ENCODE results near the gene IFIT1.

The IFIT1 gene

DNA sequence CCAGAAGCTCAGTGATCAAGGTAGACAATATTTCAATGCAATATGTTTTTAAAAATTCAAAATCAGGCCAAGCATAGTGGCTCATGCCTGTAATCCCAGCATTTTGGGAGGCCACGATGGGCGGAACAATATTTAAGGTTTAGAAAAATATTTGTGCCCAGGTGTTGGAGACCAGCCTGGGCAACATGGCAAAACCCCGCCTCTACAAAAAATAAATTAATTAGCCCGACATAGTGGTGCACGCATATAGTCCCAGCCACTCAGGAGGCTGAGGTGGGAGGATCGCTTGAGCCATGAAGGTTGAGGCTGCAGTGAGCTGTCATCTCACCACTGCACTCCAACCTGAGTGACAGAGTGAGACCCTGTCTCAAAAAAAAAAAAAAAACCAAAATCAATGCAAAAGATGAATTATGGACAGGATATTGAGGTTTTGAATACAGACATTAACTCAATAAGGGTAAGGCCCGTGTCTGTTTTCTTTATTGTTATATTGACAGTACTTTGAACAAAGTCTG, 21.0 kb downstream of the IFIT1 start:
- no peaks in the 10 kb centered on the region for H3K27me3 ChIP-seq
- peak overlapping the region; percentile 94 for H3K4me2 ChIP-seq
- peak overlapping the region; percentile 90 for H3K4me3 ChIP-seq
- peaks cover 43% of the 10 kb centered on the region for H3K4me1 ChIP-seq
- peak overlapping the region; percentile 90 for H3K9ac ChIP-seq
- TF ChIP-seq Cebpa-rat (IDR thresholded peaks at IDR 0.05) = no peak
- H3K27ac ChIP-seq = peak overlapping the region; percentile 92; the same call in 1 of the 2 replicates
- H3K9me3 ChIP-seq = peaks cover 12% of the 10 kb centered on the region
- H4K20me1 ChIP-seq = peaks cover 20% of the 10 kb centered on the region
- H3K36me3 ChIP-seq = peaks cover 19% of the 10 kb centered on the region

- Histone ChIP-seq H3K4me3 (peak within 1 kb of the TSS; percentile 90), H3K4me2 (peak within 1 kb of the TSS; percentile 94), H3K27ac (peak within 1 kb of the TSS; percentile 92), H3K9me3 (peaks cover 12% of the 10 kb centered on the region), H3K4me1 (peaks cover 49% of the 10 kb centered on the region), H4K20me1 (peaks cover 26% of the 10 kb centered on the region), H3K36me3 (peaks cover 20% of the 10 kb centered on the region), H3K27me3 (no peaks in the 10 kb centered on the region), H3K9ac (peak within 1 kb of the TSS; percentile 90)
- no peak for TF ChIP-seq Cebpa-rat (IDR thresholded peaks at IDR 0.05)
Measured at GRCh38 chr10:89414146-89414878, 21.9 kb downstream of the IFIT1 start, which contains the start of gene IFIT5. Gene IFIT5, plus strand, starts transcription at chr10:89414568. Its CDS starts 231 bp downstream, at chr10:89414799.

DNA sequence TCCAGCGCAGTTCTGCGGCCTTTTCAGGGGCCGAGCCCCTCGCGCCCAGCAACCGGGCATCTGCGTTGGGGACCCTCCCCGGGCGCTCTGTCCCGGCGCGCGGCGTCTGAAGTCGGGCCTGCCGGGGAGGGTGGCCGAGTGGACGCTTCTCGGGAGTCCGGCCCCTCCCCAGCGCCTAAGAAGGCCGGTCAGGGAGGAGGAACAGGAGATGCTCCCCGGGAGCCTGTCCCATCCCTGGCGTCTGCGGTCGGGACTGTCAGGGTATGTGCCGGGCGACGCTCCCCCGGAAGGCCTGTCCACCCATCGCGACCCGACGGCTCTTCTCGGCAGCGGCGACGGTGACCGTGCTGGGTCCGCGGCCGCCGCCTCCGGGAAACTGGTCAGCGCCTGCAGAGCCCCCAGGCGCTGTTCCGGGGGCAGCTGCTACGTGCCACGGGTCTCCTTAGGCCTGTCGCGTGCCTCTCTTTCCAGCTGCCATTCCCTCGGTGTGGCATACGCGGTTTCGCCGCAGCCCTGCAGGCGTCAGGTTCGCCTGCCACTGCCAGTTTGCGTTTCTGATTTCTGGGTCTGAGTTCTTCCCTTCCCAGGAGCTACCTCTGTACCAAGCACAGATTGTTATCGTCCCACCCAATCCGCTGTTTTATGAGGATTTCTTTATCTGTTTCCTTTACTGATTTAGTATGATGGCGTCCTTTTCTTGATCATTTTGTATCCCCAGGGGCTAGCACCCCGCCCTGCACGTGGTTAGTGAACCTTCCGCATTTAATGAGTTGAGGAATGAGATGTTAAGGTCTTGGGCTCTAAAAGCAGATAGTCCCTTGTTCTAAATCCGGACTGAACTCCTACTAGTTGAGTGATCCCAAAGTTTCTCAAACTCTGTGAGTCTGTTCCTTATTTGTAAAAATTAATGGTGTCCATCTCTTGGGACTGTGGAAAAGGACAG, 22.7 kb downstream of the IFIT1 start:
- H3K27me3 ChIP-seq = no peaks in the 10 kb centered on the region
- peak overlapping the region; percentile 90 for H3K9ac ChIP-seq
- peaks cover 33% of the 10 kb centered on the region for H4K20me1 ChIP-seq
- peak overlapping the region; percentile 90 for H3K4me3 ChIP-seq
- H3K27ac ChIP-seq = peak overlapping the region; percentile 92
- peaks cover 53% of the 10 kb centered on the region for H3K4me1 ChIP-seq
- peaks cover 20% of the 10 kb centered on the region for H3K36me3 ChIP-seq
- peak overlapping the region; percentile 94 for H3K4me2 ChIP-seq
- TF ChIP-seq Cebpa-rat (IDR thresholded peaks at IDR 0.05) = no peak
- peaks cover 12% of the 10 kb centered on the region for H3K9me3 ChIP-seq

- Histone ChIP-seq H3K36me3 (peaks cover 33% of the 10 kb centered on the region), H3K9ac (no peak overlapping the region), H3K9me3 (peaks cover 12% of the 10 kb centered on the region), H3K27me3 (no peaks in the 10 kb centered on the region), H3K4me2 (peak overlapping the region; percentile 94), H3K27ac (no peak overlapping the region), H4K20me1 (peaks cover 46% of the 10 kb centered on the region), H3K4me1 (peaks cover 53% of the 10 kb centered on the region), H3K4me3 (no peak overlapping the region)
- no peak for TF ChIP-seq Cebpa-rat (IDR thresholded peaks at IDR 0.05)
Measured at GRCh38 chr10:89416465-89416864, 24.0 kb downstream of the IFIT1 start.

DNA sequence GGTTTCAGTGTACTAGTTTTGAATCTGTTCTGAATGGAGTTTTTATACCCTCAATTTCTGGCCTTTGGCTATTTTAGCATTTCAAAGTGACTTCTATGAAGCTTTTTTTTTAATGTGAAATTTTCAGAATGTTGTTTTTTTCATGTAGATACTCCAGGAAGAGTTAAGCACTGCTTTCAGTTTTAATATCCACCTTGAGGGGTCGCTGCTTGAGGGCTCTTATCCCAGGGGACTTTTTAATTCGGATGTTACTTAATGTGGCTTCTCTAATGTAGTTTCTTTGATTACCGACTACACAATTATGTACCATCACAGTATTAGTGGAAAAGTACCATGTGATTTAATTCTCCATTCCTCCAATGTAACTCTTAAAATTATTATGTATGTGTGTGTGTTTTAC, 27.1 kb downstream of the IFIT1 start:
- peaks cover 31% of the 10 kb centered on the region for H3K36me3 ChIP-seq
- no peak overlapping the region for H3K4me3 ChIP-seq
- H3K9ac ChIP-seq = no peak overlapping the region
- H3K9me3 ChIP-seq = no peaks in the 10 kb centered on the region
- no peak for TF ChIP-seq Cebpa-rat (IDR thresholded peaks at IDR 0.05)
- no peaks in the 10 kb centered on the region for H3K27me3 ChIP-seq
- H3K4me1 ChIP-seq = peaks cover 38% of the 10 kb centered on the region
- H3K27ac ChIP-seq = no peak overlapping the region
- H4K20me1 ChIP-seq = peaks cover 59% of the 10 kb centered on the region
- peak overlapping the region; percentile 50; the same call in 1 of the 2 replicates for H3K4me2 ChIP-seq

- Histone ChIP-seq H3K4me3 (no peak overlapping the region), H3K9ac (no peak overlapping the region), H3K4me2 (no peak overlapping the region), H3K36me3 (peaks cover 31% of the 10 kb centered on the region), H3K9me3 (no peaks in the 10 kb centered on the region), H3K27me3 (no peaks in the 10 kb centered on the region), H4K20me1 (peaks cover 59% of the 10 kb centered on the region), H3K27ac (no peak overlapping the region), H3K4me1 (peaks cover 31% of the 10 kb centered on the region)
- TF ChIP-seq Cebpa-rat (IDR thresholded peaks at IDR 0.05) = no peak
Measured at GRCh38 chr10:89421018-89421476, 28.6 kb downstream of the IFIT1 start.

DNA sequence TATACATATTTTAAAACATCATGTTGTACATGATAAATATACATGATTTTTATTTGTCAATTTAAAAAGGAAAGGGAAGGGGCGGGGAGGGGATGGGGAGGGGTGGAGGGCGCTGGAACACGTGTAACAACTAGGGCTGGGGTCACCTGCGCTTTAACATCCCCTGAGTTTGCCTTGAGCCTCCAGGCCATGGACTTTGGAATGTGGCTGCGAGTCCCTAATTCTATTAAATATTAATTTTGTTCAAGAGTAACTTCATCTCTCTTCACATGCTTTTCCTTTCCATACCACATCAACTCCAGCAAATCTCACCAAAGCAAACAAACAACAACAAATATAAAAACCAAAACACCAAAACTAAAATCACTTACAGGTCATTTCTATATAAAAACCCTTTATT, 32.6 kb downstream of the IFIT1 start:
- TF ChIP-seq Cebpa-rat (IDR thresholded peaks at IDR 0.05) = no peak
- H3K4me2 ChIP-seq = no peak overlapping the region
- H3K9ac ChIP-seq = no peak overlapping the region
- H3K4me3 ChIP-seq = no peak overlapping the region
- peaks cover 27% of the 10 kb centered on the region; the same call in 1 of the 2 replicates for H4K20me1 ChIP-seq
- H3K27ac ChIP-seq = no peak overlapping the region
- H3K4me1 ChIP-seq = no peaks in the 10 kb centered on the region
- H3K9me3 ChIP-seq = no peaks in the 10 kb centered on the region
- H3K36me3 ChIP-seq = peaks cover 16% of the 10 kb centered on the region
- no peaks in the 10 kb centered on the region for H3K27me3 ChIP-seq

- no peak for TF ChIP-seq Cebpa-rat (IDR thresholded peaks at IDR 0.05)
- H3K4me1 ChIP-seq = no peaks in the 10 kb centered on the region
- no peak overlapping the region for H3K27ac ChIP-seq
- H4K20me1 ChIP-seq = peaks cover 14% of the 10 kb centered on the region; the same call in 1 of the 2 replicates
- no peak overlapping the region for H3K9ac ChIP-seq
- no peak overlapping the region for H3K4me3 ChIP-seq
- no peaks in the 10 kb centered on the region for H3K27me3 ChIP-seq
- no peak overlapping the region for H3K4me2 ChIP-seq
- H3K9me3 ChIP-seq = no peaks in the 10 kb centered on the region
- peaks cover 4% of the 10 kb centered on the region for H3K36me3 ChIP-seq
Measured at GRCh38 chr10:89426230-89426868, 33.9 kb downstream of the IFIT1 start.

GRCh38 chr10:89427629-89428028, 35.2 kb downstream of the IFIT1 start:
- Histone ChIP-seq H3K27ac (no peak overlapping the region), H3K9ac (no peak overlapping the region), H3K9me3 (no peaks in the 10 kb centered on the region), H3K4me1 (no peaks in the 10 kb centered on the region), H3K4me3 (no peak overlapping the region), H4K20me1 (0 out of 2 replicates have a peak, but pooled peaks cover 2% of the 10 kb centered on the region), H3K36me3 (no peaks in the 10 kb centered on the region), H3K27me3 (no peaks in the 10 kb centered on the region), H3K4me2 (no peak overlapping the region)
- no peak for TF ChIP-seq Cebpa-rat (IDR thresholded peaks at IDR 0.05)

Data from BLaER1 (cell line).